ENCODE results near the gene TRERF1.

GRCh38 chr6:42433409-42433808, 18.3 kb downstream of the TRERF1 start:
- no peak for TF ChIP-seq CTCF (IDR thresholded peaks at IDR 0.05)
- TF ChIP-seq MLX (CRISPR knock-in tag; IDR thresholded peaks at IDR 0.05) = no peak
- no peak for TF ChIP-seq ESRRA (CRISPR knock-in tag; IDR thresholded peaks at IDR 0.05; ENCODE audit: borderline replicate concordance)
- no peak for TF ChIP-seq PRRX2 (CRISPR knock-in tag; IDR thresholded peaks at IDR 0.05)
- TF ChIP-seq USF2 (CRISPR knock-in tag; IDR thresholded peaks at IDR 0.05) = no peak
- no peak for TF ChIP-seq TCF7 (CRISPR knock-in tag; IDR thresholded peaks at IDR 0.05; ENCODE audit: low read depth)
- TF ChIP-seq TEAD1 (CRISPR knock-in tag; IDR thresholded peaks at IDR 0.05) = no peak
- no peak for TF ChIP-seq ZNF532 (CRISPR knock-in tag; IDR thresholded peaks at IDR 0.05; ENCODE audit: borderline replicate concordance)
- TF ChIP-seq ATF2 (CRISPR knock-in tag; IDR thresholded peaks at IDR 0.05; ENCODE audit: borderline replicate concordance, low read depth) = no peak
- no peak for TF ChIP-seq NFE2L1 (CRISPR knock-in tag; IDR thresholded peaks at IDR 0.05)
- no peak for TF ChIP-seq IRF1 (CRISPR knock-in tag; IDR thresholded peaks at IDR 0.05)

All from WTC11 (cell line).